Gastroesophageal sphincter (tissue), 2 donors: ENCODE data around the gene XXYLT1.
"Not testable (repeated sequence)": the region's sequence is repeated elsewhere in the genome, so short reads cannot be mapped to it uniquely, and the experiment has no call there.

ENCODE experiments used
- EP300 ChIP-seq: sonication (generic); formaldehyde crosslinking; IDR thresholded peaks from one replicate; pipeline ENCODE4 v1.6.1; 2017; ENCODE audit warnings: antibody characterized with exemption, mild to moderate bottlenecking
- POLR2A ChIP-seq, 2 donors: fragments of 450-650 bp; IDR thresholded peaks; one replicate each; pipeline ENCODE4 v1.6.1; 2017; ENCODE audit warnings: antibody characterized with exemption in 2 of 2, mild to moderate bottlenecking in 2 of 2, moderate library complexity in 1 of 2

DNA sequence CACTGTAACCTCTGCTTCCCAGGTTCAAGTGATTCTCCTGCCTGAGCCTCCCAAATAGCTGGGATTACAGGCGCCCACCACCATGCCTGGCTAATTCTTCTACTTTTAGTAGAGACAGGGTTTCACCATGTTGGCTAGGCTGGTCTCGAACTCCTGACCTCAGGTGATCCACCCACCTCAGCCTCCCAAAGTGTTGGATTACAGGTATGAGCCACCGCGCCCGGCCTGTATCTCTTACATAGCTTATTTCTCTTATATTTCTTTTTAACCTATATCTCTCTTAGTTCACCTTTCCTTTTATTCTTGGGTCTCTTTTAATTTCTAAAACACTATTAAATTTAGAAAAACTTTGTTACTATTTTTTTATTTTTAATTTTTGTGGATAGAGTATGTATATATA is 42.1 kb downstream of the XXYLT1 start:
- not testable (repeated sequence) for TF ChIP-seq POLR2A (IDR thresholded peaks at IDR 0.05); EP300
